IPS-NIHi11 (cell line): Measurements from ENCODE around the gene SETD3.

Source experiments
- DNase-seq: peaks from one replicate; pipeline ENCODE4 v3.0.0; 2012; ENCODE audit warnings: mixed read lengths, low spot score

Gene SETD3

DNA sequence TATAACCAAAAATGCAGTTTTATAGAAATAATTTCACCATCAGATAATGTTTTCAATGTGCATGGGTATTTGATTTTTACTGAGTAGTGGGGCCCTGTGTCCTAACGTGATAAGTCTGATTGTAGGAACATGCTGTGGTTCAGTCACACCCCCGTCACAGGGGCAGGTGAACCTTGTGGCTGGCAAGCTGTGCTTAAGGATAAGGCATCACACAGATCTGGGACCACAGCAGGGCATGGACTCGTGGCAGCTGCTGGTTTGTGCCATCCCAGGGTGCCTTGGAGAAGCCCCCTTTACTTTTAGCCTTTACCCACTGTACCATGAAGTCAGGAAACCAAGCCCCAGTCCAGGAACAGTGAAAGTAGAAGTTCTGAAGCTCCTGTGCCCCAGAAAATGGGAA, 17.2 kb upstream of the SETD3 start:
- no peak for DNase-seq

DNA sequence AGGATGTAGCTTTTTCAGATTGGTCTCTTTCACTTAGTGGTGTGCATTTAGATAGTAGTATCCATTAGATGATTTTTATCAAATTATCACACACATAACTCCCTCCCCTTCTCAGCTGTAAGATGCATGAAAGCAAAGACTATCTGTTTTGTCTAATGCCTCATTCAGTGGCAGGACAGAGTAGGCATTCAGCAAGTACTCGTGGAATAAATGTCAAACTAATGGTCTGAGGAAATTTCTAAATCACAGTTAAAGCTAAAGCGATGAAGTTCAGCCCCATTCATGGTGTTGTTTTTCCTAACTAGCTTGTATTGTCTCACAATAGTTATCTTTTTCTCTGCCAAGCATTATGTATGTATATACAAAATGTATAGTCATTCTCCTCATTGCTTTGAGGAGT, 16.7 kb upstream of the SETD3 start:
- no peak for DNase-seq

DNA sequence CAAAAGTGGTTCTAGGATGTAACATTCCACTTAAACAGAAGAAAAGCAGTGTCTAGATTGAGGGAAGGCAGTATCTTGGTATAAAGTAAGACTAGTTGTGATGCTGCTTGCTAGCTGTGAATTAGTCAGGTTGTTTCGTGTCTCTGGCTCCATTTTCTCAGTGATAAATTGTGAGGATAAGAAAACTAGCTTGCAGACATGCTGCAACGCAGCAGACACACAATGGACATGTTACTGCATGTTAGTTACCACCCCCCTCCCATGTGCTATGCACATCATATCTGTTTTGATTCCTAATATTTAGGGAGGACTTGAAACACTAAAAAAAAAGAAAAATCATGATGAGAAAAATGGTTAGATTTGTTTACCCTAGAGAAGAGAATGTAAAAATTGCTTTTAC, 3.4 kb upstream of the SETD3 start:
- no peak for DNase-seq

DNA sequence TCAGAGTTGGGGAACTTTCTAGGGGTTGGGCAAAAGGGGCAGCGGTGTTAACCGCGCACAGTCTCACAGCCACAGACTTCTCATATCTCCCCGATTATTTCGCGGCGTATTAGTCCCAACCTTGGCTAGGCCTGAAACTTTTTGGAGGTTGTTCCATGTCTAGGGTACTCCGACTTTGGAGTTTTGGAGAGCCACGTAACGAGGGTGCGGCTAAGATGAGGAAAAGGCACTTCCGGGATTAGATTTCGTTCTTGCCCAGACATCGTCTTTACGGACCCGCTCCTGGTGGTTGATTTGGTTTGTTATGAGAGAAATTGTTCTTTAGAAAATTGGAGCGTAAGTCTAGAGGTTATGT, 1.1 kb upstream of the SETD3 start:
- DNase-seq, result peak; percentile 12

DNA sequence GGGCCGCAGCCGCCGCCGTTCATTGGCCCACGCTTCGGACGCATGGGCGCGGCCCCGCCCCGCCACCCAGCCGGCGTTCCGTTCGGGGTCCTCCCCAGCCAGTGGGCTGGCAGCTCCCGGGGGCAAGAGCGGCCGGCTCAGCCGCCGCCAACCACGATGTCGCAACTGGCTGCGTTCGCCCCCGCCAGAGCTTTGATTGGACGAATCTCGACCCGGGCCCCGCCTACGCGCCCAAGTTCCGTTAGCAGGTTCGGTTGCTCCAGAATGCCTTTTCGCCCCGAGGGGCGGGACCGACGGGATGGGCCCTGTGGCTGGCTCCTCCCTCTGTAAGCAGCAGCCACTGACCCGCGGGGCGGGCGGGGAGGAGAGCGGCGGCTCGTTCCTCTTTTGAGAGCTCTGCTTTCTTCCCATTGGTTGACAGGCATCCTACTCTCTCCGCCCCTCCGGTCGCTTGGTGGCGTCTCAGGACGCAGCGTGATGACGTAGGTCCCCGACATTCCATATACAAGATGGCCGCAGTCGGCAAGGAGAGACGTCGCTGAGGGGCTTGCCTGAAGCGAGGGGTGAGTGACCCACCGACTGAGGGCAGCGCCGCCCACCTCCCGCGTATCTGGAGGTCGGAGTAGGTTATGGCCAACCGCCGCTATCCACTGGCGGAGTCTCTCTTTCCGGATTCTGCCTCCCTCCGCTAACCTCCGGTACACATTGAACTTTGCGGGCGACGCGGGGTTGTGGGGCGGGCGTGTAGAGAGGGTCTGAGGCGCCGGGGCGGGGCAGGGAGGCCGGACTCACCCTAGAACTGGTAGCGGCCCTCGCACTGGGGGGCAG, 472 bp upstream of the SETD3 start, which contains the start of gene CCNK:
Gene CCNK (plus strand): TSS at position 493 of the 828 bp plus-strand sequence. CDS start 11,269 bp downstream, outside the sequence.
- DNase-seq, result peak; percentile 99

DNA sequence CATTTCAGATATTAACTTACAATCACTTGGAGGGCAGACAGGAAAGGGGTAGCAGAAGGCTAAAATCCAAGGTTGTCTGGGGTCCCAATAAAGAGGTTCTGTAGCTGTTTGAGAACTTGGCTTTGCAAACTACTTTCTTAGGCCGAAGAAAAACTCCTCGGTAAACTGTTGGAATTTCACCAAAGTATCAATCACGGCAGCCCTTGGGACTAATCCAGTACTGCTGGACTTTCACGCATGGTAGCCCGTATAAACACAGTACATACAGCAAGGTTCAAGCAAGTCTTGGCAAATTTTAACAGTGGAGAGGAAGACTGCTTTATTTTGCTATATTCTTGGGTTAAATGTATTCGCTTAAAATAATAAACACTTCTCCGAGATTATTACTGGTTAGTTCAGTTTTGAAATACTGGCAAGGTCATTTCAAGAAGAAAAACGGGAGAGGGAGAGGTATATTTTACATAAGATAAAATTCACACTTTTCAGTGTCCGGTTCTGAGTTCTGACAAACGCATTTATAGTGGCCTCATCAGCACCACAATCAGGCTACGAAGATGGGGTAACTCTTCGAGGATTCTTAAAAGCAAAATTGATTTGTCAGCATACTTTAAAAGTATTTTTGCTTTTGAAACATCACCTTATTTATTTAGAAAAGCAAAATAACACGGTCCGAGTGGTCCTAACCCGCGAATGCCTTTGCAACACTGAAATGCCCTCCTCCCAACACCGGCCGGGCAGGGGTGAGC, 1.3 kb downstream of the SETD3 start:
- DNase-seq, result no peak

DNA sequence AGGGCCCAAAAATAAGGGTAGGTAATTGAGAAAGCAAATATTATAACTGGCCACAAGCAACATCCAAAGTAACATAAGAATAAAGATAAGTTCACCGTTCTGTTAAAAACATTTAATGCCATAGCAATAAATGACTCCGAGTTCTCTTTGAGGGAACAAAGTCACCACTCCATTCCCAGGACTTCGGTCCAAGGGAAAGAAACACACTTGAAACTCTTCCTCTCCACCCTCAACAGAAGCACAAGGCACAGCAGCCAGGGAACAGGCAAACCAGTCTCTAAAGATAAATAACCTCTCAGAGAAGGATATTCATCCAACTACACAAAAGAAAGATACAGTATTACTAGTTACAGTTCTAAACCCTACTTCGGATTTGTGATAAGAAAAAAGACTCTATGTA, 2.5 kb downstream of the SETD3 start:
- no peak for DNase-seq

DNA sequence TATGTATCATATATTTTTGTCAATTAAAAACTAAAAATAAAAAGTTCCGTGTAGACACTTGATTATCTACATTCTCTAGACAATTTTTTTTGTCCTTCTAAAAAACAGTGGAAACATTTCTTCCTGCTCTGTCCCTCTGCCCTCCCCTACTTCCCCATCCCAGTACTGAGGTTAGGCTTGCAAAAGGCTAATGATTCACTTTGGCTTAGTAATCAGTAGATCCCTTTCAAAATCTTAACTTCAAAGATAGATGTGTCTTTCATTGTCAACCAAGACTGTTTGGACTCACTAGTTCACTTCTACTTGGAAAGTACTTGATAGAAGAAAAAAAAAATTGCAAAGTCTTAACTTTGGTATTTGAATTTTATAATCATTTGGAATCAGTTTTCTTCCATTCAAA, 3.8 kb downstream of the SETD3 start:
- DNase-seq, result no peak

DNA sequence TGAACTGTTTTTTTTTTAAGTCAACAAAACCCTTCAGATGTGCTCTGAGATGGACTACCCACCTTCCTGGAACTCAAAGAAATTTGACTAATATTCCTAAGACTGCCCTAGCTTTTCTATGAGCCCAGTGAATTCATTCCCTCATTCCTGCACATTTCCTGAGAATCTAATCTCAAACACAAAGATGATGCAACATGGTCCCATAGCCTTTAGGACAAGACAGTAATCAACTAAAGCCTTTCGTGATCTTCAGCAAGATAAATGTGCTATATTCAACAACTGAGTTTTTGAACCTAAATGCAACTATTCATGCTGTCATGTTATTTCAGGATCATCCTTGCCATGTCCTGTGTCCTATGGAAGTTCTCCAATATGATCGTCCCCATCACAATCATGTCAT, 5.0 kb downstream of the SETD3 start:
- no peak for DNase-seq

DNA sequence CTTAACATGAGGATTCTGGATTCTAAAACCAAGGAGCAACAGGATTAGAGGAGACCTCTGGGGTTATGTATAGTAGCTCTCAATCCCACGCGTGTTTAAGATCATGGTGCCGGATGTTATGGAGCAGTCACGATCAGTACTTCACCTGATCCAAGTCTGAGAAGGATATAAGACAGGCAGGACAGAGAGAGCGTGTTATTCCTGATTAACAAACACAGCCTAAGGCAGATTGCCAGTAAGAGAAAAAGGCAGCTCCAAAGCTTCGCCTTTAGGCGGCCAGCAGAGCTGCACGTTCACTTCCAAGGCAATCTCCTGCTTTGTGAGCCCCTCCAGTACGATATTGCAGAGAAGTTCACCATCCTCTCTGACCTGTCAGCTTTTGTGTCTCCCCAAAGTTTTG, 5.5 kb downstream of the SETD3 start:
- DNase-seq, result no peak

DNA sequence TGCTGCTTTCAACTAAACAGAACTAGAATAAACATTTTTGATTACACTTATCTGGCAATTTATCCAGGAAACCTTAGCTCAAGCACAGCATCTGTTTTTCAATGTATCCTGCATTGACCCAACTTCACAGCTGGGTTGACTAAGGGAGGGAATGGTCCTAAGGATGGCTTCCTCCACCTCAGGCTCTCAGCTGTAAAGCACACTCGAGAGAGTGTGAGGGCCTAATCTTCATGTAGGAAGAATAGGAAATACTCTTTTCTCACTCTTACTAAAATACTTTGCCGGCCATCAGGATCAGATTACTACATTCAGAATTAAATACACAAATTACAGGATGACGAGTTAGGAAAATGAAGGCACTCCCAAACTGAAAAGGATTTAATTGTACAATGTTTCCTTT, 7.2 kb downstream of the SETD3 start:
- DNase-seq, result no peak

DNA sequence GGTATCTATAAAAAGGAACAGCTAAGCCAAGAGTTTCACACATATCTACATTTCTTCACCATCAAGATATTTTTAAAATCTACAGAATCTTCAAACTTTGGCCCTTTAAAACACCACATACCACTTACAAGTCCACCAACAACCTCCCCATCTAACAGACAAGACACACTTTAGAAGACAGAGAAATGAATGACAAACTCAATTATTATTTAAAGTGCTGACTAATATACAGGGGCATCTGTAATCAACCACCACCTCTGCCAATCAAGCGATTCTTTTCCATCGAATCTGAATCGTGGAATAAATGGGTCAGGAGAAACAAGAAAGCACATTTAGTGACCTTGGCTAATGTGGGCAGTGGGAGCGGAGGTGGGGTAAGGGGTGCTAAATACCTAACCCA, 7.7 kb downstream of the SETD3 start:
- no peak for DNase-seq

DNA sequence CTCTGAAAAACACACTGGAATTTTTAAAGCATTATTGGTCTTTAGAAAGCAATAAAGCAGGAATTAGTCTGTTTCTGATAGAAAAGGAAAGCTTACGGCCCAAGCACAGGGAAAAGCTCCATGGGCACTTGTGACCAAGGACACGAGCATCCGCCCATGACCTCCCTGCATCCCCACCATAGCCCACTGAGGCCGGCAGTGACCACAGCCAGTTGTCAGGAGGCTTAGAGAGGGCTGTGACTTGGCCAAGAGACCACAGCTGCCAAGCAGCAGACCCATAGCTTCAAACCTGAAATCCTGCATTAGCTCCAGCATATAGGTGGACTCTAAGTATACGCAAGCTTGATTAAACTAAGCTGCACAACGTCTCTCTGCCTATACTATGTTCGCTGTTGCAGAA, 8.9 kb downstream of the SETD3 start:
- DNase-seq, result no peak

DNA sequence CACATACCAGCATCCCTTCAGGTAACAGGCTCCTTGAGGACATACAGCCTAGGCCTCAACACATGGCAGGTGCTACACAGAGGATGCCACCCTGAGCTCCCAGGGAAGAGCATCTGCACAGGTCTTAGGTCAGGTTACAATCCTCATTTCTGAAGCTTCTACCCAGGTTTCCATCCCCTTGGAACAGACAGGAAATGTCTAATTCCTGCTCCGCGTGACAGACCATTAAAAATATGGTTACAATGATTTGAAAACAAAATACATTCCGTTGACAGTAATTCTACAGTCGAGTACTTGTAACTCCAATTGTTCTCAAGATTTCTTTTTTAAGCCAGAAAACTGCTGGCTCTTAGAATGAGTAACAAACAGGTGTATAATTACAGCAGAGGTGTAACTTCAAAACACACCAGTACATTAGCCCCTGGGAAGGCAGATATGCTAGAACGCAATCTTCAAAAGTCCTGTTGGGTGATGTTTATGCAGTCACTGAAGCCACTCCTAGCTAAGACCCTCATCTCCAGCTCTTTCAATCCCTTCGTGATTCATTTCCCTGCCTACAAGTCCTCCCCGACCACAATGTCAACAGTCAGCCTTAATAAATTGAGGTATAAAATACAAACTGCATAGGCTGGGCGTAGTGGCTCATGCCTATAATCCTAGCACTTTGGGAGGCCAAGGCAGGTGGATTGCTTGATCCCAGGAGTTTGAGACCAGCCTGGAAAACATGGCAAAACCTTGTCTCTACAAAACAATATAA, 11.6 kb downstream of the SETD3 start:
- DNase-seq, result no peak

DNA sequence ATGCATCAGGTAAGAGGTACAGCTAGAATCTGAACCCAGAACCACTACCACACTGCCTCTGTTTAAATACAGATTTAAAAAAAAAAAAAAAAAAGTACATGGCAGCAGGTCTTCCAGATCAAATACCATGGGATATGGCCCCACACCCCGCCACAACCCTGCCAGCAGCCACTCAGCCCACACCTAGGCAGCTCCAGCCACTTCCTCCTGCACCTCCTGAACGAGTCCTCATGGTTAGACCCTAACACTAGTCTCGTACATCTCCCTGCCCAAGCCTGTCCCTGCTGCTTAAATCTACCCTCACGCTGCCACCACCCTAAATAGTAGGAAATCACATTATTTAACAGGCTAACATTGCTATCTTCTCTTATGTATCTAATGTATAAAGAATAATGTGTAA, 12.6 kb downstream of the SETD3 start:
- DNase-seq, result no peak

DNA sequence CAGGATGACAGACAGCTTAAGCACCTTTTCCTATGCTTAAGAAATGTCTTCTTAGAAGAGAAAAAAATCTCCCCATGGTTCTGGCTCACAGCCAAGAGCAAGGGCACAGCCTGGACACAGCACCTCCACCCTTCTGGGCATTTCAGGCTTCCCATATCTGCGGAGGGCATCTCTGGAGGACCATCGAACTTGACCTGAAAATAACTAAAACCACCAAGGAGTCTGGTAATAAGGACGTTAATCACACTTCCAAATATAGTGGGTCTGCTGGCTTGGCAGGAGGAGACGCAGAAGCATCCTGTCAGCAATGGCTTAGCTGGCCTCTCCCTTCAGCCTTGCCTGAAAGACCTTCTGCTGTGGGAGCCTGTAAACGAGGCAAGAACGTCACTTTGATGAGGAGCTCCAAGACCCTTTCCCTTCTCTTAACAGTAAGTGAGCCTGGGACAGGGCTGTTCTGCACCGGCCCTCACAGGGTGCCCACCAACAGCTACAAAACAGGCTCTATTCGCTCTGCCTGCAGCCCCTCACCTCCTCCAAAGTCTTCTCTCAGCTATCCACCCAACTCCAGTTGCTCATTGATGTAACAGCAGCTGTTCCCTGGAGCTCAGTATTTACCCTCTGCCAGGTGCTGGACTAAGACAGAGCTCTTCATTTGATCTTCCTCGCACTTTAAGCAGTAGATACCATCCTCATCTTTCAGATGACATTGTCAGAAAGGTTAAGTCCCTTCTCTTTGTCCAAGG, 13.2 kb downstream of the SETD3 start:
- DNase-seq, result no peak

DNA sequence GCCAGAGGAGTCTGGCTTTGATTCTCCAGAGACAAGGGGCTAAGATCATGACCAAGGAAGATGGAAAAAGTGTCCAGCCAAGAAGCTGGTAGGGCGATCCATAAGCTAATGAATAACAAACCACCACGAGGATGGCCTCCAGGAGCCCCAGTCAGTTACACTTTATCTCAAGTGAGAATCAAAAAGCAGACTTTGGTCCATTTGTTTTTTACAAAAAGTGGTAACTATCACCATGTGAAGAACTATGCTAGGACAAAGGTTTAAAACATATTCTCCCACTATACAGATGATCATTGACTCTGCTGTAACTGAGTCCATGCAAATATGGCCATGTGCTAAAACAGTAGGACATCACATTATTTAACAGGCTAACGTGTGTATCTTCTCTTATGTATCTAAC, 13.9 kb downstream of the SETD3 start:
- no peak for DNase-seq

DNA sequence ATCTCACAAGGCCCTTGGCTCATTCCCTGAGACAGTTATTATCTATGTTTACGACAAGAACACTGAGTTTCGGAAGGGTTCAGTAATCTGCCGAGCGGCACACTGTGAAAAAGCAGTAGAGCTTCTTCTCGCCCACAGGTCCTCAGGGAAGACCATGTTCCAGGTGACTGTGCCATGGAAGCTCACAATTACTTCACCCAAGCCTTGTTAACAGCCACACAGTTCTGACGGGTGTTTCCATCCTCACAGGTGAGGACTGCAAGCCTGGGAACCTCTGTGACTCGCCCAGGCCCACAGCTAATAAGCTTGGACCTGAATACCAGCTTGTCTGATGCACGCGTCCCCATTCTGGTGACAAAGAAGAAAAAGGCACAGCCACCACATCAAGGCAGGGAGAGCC, 15.4 kb downstream of the SETD3 start:
- DNase-seq, result no peak

DNA sequence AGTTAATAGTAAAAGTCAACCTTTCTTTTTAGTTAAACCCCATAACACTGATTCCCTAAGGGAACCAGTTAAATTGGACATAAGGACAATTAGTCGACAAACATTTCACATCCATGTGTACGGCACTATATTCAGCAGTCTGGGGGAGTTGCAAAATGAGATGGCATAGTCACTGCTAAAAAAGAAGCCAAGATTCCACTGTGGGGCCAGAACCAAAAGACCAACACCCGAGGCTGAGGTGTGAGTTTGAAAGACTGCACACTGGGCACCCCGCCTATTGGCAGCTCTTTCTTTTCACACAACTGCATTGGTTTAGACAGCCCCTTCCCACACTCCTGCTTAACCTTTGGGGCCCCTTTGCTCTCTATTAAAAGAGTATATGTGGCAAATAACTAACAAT, 16.7 kb downstream of the SETD3 start:
- no peak for DNase-seq

DNA sequence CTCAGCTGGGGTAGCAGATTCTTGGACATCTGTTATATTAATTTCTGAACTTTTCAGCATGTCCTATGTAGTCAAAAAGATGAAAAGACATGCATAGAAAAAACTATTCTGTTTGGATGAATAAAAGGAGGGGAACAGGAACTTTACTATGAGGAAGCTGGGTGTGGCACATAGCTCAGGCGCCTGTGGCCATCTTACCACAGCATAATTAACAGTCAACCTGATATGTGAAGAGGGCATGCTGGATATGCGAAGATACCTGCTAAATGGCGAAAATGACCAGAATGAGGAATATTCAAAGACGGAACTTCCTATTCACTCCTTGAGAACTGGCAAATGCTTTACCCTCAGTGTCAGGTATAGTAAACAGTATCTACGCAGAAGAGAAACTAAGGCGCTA, 18.4 kb downstream of the SETD3 start:
- no peak for DNase-seq

DNA sequence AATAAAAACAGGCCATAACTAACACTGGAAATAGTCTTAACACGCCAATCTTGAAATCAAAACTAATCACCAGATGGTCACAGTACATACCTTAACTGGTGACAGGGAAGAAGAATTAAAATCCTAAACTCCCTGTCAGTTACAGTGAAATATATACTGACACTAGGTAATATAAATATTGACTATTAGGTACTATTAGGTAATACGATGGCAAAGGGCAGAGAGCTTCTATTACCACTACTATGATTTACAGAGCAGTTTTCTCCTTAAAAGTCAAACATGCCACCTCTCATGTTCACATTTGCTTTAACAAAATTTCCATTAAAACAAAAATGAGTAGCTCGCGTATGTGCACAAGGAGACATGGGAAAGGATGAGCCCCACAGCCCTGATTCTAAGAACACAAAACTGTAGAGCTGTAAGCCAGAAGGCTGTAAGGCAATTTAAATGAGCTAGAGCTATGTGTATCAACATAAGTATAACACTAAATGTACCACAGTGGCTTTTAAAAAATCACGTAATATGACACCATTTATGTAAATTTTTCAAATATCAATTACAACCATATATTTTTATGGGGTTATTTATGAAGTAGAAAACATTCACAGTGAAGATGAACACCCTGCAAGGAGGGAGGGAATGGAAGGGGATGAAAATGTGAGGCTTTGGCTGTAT, 19.1 kb downstream of the SETD3 start:
- DNase-seq, result no peak

DNA sequence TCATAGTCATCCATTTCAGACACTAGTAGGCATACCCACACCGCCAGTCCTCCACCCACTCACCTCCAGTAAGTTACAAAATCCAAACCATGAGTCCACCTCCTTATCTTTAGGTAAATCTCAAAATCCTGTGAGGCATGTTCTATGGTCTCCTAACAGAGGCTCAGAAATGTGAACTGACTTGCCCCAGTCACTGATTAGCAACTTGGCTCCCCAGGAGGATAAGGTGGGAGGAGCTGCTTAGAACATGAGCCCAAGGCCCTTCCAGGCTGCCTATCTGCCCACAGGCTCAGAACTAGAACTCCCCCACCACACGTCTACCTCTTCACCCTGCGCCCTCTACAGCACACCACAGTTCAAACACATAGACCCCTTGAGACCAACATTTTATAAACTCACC, 19.9 kb downstream of the SETD3 start:
- peak; percentile 35 for DNase-seq
